Endothelial cell of umbilical vein (primary cell): ENCODE results near the gene ZNF814. TPM values are rescaled to one million over a fixed set of nuclear protein-coding genes. Genes with fewer than 3 reads are reported as not detected.
"Not testable (repeated sequence)": the region's sequence is repeated elsewhere in the genome, so short reads cannot be mapped to it uniquely, and the experiment has no call there.

Experiments used
- BruUV-seq: library from RNA; stranded (reverse); fragments of 400-500 nt; replicated peaks from 2 replicates; lab custom pipeline; 2021; lab: Mats Ljungman, UMichigan
- CTCF ChIA-PET: fragments of 300-600, 350-600 bp; sonication (Branson Sonifier 250); formaldehyde crosslinking; loops from one replicate; lab custom pipeline; 2021; ENCODE audit warnings: antibody characterized with exemption, inconsistent platforms; lab: Charles Lee
- POLR2A ChIA-PET: fragments of 300-600, 350-600 bp; sonication (Branson Sonifier 250); formaldehyde crosslinking; loops from one replicate; lab custom pipeline; 2021; ENCODE audit warnings: antibody characterized with exemption, inconsistent platforms; lab: Charles Lee
- DNase-seq: peaks from one replicate; pipeline ENCODE4 v3.0.0-alpha.2; 2011; ENCODE audit warnings: low read depth, low spot score
- FAIRE-seq: peaks from 2 replicates; lab custom pipeline; 2011; peaks lifted over from hg19 to GRCh38; lab: Jason Lieb, UNC
- H2AFZ ChIP-seq: 2 replicates; pipeline ENCODE4 v1.6.0; 2012; ENCODE audit warnings: low read depth, low read length, control low read depth, inconsistent platforms
- H3K27ac ChIP-seq: 2 replicates; pipeline ENCODE4 v1.5.1; 2011; ENCODE audit warnings: low read depth, mild to moderate bottlenecking, control low read depth, low read length, moderate library complexity; ENCODE audit not compliant: insufficient read depth
- H3K27me3 ChIP-seq, 2 experiments: 2 replicates each; pipeline versions ENCODE4 v1.6.0 to v1.6.1; 2011; ENCODE audit warnings: low read length in 2 of 2, mixed read lengths in 1 of 2; ENCODE audit not compliant: control insufficient read depth in 2 of 2, insufficient read depth in 2 of 2
- H3K36me3 ChIP-seq, 2 experiments: 2 replicates in 1 of 2; 3 replicates in 1 of 2; pipeline ENCODE4 v1.5.1; 2011; ENCODE audit warnings: low read length in 2 of 2, mild to moderate bottlenecking in 1 of 2, moderate library complexity in 1 of 2; ENCODE audit not compliant: control insufficient read depth in 2 of 2, insufficient read depth in 2 of 2; ENCODE audit errors: extremely low read depth in 1 of 2
- H3K4me1 ChIP-seq: 3 replicates; pipeline ENCODE4 v1.5.1; 2011; ENCODE audit warnings: mild to moderate bottlenecking, low read length; ENCODE audit not compliant: control insufficient read depth, insufficient read depth; ENCODE audit errors: extremely low read depth
- H3K4me2 ChIP-seq: 2 replicates; pipeline ENCODE4 v1.6.1; 2011; ENCODE audit warnings: low read length, control low read depth, mixed read lengths; ENCODE audit not compliant: insufficient read depth
- H3K4me3 ChIP-seq, 3 experiments: fragments of 200-600 bp in 1 of 3; sonication (generic), shearing (Covaris generic) in 1 of 3; replicated peaks in 1 of 3; 2 replicates each; pipeline ENCODE4 v1.5.1; 2011 to 2016; ENCODE audit warnings: control low read depth in 3 of 3, low read length in 3 of 3, mild to moderate bottlenecking in 2 of 3, inconsistent platforms in 1 of 3, low read depth in 1 of 3, moderate library complexity in 1 of 3; ENCODE audit not compliant: insufficient read depth in 1 of 3
- H3K79me2 ChIP-seq: 2 replicates; pipeline ENCODE4 v1.6.0; 2012; ENCODE audit warnings: low read length, inconsistent platforms; ENCODE audit not compliant: control insufficient read depth, insufficient read depth
- H3K9ac ChIP-seq: replicated peaks from 2 replicates; pipeline ENCODE3; 2011; ENCODE audit warnings: low read length, control low read depth; ENCODE audit not compliant: insufficient read depth; ENCODE audit errors: extremely low read depth
- H3K9me1 ChIP-seq: replicated peaks from 3 replicates; pipeline ENCODE4 v1.6.0; 2011; ENCODE audit warnings: mild to moderate bottlenecking, low read length; ENCODE audit not compliant: control insufficient read depth, insufficient read depth; ENCODE audit errors: extremely low read depth
- H3K9me3 ChIP-seq: replicated peaks from 2 replicates; pipeline ENCODE4 v1.5.1; 2012; ENCODE audit warnings: low read length, inconsistent platforms; ENCODE audit not compliant: control insufficient read depth, insufficient read depth
- H4K20me1 ChIP-seq: replicated peaks from 2 replicates; pipeline ENCODE3; 2011; ENCODE audit warnings: mild to moderate bottlenecking, low read length; ENCODE audit not compliant: control insufficient read depth, insufficient read depth; ENCODE audit errors: extremely low read depth
- EZH2 ChIP-seq: IDR thresholded peaks from 2 replicates; pipeline ENCODE4 v1.6.1; 2012; ENCODE audit warnings: borderline replicate concordance, low read depth, mild to moderate bottlenecking, moderate library complexity, low read length, inconsistent platforms; ENCODE audit not compliant: severe bottlenecking
- FOS ChIP-seq: IDR thresholded peaks from 2 replicates; pipeline ENCODE4 v1.6.1; 2011; ENCODE audit warnings: mild to moderate bottlenecking, low read length, moderate library complexity, borderline replicate concordance; ENCODE audit not compliant: insufficient read depth
- GATA2 ChIP-seq: IDR thresholded peaks from 2 replicates; pipeline ENCODE4 v1.7.0; 2011; ENCODE audit warnings: low read depth, mild to moderate bottlenecking, moderate library complexity, mixed read lengths, low read length; ENCODE audit not compliant: insufficient read length, insufficient read depth
- MYC ChIP-seq: IDR thresholded peaks from one replicate; pipeline ENCODE4 v1.6.1; 2011; ENCODE audit warnings: mild to moderate bottlenecking, low read depth, low read length
- POLR2A ChIP-seq: IDR thresholded peaks from 2 replicates; pipeline ENCODE4 v1.6.1; 2012; ENCODE audit warnings: low read depth, mild to moderate bottlenecking, control low read depth, low read length
- POLR2AphosphoS5 ChIP-seq: IDR thresholded peaks from 2 replicates; pipeline ENCODE4 v1.6.1; 2012; ENCODE audit warnings: low read depth, mild to moderate bottlenecking, control low read depth, low read length, moderate library complexity; ENCODE audit not compliant: insufficient read depth
- dilution Hi-C: fragments of 300-500 bp; cut with MboI; formaldehyde crosslinking; loops from one replicate; pipeline ENCODE4 v1.15.0; 2019; ENCODE audit warnings: low sequenced_read_pairs; ENCODE audit not compliant: extremely low pct_ligation_motif_present
- intact Hi-C: fragments of 100-400 bp; cut with micrococcal nuclease; formaldehyde crosslinking; loops from one replicate; pipeline ENCODE4 v1.10.0; 2022
- polyA plus RNA-seq, 4 experiments: library from polyadenylated mRNA; depleted of rRNA in 3 of 4; stranded (reverse) in 3 of 4; unstranded in 1 of 4; fragments of >200 nt; gene quantifications; 2 replicates each; pipeline versions ENCODE4 v1.2.1 to v1.2.3, GENCODE V29; 2011 to 2012; ENCODE audit warnings: missing spikeins in 1 of 4
- total RNA-seq: library from RNA; stranded (reverse); gene quantifications from 2 replicates; pipeline ENCODE4 v1.2.3, GENCODE V29; 2021
- TF ChIP-seq, protein P1 (sequence below): IDR thresholded peaks from 2 replicates; pipeline ENCODE4 v1.6.1; 2011; ENCODE audit not compliant: insufficient read depth, insufficient read length

Gene ZNF814
- total and polyA plus RNA-seq, 2 donors (not counting 3 experiments of a cell fraction or from before 2014, with no cell fraction given) = 5.7 to 7.9 TPM

GRCh38 chr19:57851812-57852603 lies 36.8 kb downstream of the ZNF814 start:
- H3K4me1 ChIP-seq, intact Hi-C loops, H2AFZ ChIP-seq, POLR2A ChIA-PET, H3K27ac ChIP-seq, BruUV-seq, H3K4me2 ChIP-seq, DNase-seq, H3K4me3 ChIP-seq, H3K9me3 ChIP-seq, dilution Hi-C loops, H4K20me1 ChIP-seq, H3K9ac ChIP-seq, H3K27me3 ChIP-seq, H3K9me1 ChIP-seq: not testable (repeated sequence)
- Histone ChIP-seq H3K36me3 (peaks cover 3 to 12% of the 10 kb centered on the region in 2 experiments), H3K79me2 (peaks cover 52% of the 10 kb centered on the region)
- CTCF ChIA-PET = interaction anchor here (1.1 kb wide), 1 partner anchor 33 kb away, joined by 3 read pairs; no protein-coding TSS in a partner anchor
- FAIRE-seq = peak; percentile 48

DNA sequence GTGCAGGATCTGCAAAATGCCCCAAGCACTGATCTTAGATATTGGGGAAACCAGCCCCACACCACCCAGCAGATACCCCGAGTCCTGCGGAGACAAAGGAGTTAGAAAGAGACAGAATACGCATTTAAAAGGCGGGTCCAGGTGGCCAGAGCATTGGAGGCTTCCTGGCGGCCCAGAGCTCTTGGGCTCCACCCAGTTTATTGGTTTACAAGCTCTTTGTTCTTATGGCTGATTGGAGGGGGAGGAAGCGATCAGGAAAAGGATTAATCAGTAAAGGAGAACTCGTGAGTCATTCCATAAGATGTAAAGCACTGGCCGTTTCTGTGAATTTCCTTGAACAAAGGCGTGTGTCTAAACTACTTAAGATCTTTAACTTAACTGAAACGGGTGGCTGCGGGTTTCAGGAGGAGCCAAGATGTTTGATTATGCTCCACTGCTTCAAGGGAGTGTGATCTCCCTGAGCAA lies 38.3 kb downstream of the ZNF814 start:
- peak; percentile 80 for FAIRE-seq
- H3K27me3 ChIP-seq = no peaks in the 10 kb centered on the region
- H3K9me1 ChIP-seq = no peaks in the 10 kb centered on the region
- intact Hi-C loops = no loop called here
- H3K4me1 ChIP-seq = peaks cover 7% of the 10 kb centered on the region
- H4K20me1 ChIP-seq = no peaks in the 10 kb centered on the region
- peaks cover 49% of the 10 kb centered on the region for H3K79me2 ChIP-seq
- peak overlapping the region; percentile 75 for H3K27ac ChIP-seq
- peak; percentile 20 for TF ChIP-seq POLR2AphosphoS5
- TF ChIP-seq EZH2 = no peak
- no peak for TF ChIP-seq MYC
- TF ChIP-seq FOS = peak; percentile 75
- TF ChIP-seq, protein P1, sequence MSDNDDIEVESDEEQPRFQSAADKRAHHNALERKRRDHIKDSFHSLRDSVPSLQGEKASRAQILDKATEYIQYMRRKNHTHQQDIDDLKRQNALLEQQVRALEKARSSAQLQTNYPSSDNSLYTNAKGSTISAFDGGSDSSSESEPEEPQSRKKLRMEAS = no peak
- TF ChIP-seq GATA2 = no peak
- no peak for TF ChIP-seq POLR2A
- peak overlapping the region; percentile 75 to 94 (median 88) for H3K4me3 ChIP-seq
- dilution Hi-C loops = no loop called here
- H3K9ac ChIP-seq = peak overlapping the region; percentile 96
- H2AFZ ChIP-seq = no peak overlapping the region
- H3K4me2 ChIP-seq = peak overlapping the region; percentile 94
- POLR2A ChIA-PET = interaction anchor here (0.6 kb wide), 1 partner anchor 419 kb away, joined by 8 read pairs; no protein-coding TSS in a partner anchor
- CTCF ChIA-PET = interaction anchor here (1.0 to 1.5 kb wide), 3 partner anchors 25 to 81 kb away, joined by 3 to 4 read pairs (median 3); partner anchors contain the start of gene ZNF586
- no peaks in the 10 kb centered on the region for H3K9me3 ChIP-seq
- peaks cover 2 to 3% of the 10 kb centered on the region in 2 experiments for H3K36me3 ChIP-seq
- no TSS peak for BruUV-seq
- DNase-seq = peak; percentile 74
